ENCODE measurements around the gene STXBP5L.

DNA sequence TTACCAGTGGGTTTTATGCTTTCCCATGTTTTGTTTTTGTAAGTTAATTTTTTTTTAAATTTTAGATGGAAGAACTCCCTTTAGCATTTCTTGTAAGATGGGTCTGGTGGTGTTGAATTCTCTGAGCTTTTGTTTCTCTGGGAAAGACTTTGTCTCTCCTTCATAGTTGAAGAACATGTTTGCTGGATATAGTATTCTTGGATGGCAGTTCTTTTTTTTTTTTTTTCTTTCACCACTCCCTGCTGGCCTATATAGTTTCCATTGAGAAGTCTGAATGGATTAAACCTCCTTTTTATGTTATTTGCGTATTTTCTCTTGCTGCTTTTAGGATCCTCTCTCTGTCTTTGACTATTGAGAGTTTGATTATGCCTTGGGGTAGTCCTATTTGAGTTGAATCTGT is 18.1 kb downstream of the STXBP5L start:
- TF ChIP-seq FOSL2 (IDR thresholded peaks at IDR 0.05; ENCODE audit: borderline replicate concordance, low read depth): no peak
- TF ChIP-seq, protein P1, sequence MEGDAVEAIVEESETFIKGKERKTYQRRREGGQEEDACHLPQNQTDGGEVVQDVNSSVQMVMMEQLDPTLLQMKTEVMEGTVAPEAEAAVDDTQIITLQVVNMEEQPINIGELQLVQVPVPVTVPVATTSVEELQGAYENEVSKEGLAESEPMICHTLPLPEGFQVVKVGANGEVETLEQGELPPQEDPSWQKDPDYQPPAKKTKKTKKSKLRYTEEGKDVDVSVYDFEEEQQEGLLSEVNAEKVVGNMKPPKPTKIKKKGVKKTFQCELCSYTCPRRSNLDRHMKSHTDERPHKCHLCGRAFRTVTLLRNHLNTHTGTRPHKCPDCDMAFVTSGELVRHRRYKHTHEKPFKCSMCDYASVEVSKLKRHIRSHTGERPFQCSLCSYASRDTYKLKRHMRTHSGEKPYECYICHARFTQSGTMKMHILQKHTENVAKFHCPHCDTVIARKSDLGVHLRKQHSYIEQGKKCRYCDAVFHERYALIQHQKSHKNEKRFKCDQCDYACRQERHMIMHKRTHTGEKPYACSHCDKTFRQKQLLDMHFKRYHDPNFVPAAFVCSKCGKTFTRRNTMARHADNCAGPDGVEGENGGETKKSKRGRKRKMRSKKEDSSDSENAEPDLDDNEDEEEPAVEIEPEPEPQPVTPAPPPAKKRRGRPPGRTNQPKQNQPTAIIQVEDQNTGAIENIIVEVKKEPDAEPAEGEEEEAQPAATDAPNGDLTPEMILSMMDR (IDR thresholded peaks at IDR 0.05): no peak
- TF ChIP-seq, protein P2, sequence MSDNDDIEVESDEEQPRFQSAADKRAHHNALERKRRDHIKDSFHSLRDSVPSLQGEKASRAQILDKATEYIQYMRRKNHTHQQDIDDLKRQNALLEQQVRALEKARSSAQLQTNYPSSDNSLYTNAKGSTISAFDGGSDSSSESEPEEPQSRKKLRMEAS (IDR thresholded peaks at IDR 0.05; ENCODE audit: low read depth): no peak
- no peak for TF ChIP-seq ELF1 (IDR thresholded peaks at IDR 0.05)
- TF ChIP-seq POLR2AphosphoS5 (IDR thresholded peaks at IDR 0.05; ENCODE audit: low read depth, low read length): no peak
- no peak for TF ChIP-seq YY1 (IDR thresholded peaks at IDR 0.05; ENCODE audit: low read depth)
- no peak for TF ChIP-seq EP300 (IDR thresholded peaks at IDR 0.05; ENCODE audit: borderline replicate concordance in 1 of 2, low read depth in 1 of 2, low read length in 1 of 2)
- no peak for TF ChIP-seq SIN3A (IDR thresholded peaks at IDR 0.05; ENCODE audit: borderline replicate concordance, low read depth, low read length)
- TF ChIP-seq, protein P3, sequence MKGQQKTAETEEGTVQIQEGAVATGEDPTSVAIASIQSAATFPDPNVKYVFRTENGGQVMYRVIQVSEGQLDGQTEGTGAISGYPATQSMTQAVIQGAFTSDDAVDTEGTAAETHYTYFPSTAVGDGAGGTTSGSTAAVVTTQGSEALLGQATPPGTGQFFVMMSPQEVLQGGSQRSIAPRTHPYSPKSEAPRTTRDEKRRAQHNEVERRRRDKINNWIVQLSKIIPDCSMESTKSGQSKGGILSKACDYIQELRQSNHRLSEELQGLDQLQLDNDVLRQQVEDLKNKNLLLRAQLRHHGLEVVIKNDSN (IDR thresholded peaks at IDR 0.05; ENCODE audit: borderline replicate concordance, low read depth): no peak
- TF ChIP-seq JUND (IDR thresholded peaks at IDR 0.05): no peak
